ENCODE measurements around the gene IRF9.

GRCh38 chr14:24117179-24117578 lies 43.9 kb upstream of the IRF9 start:
- no peak for TF ChIP-seq CTCF (IDR thresholded peaks at IDR 0.05; ENCODE audit: poor library complexity)
- TF ChIP-seq EZH2 (IDR thresholded peaks at IDR 0.05; ENCODE audit: borderline replicate concordance), result no peak
- no peak for TF ChIP-seq EZH2phosphoT487 (IDR thresholded peaks at IDR 0.05; ENCODE audit: low read depth, severe bottlenecking, unreplicated experiment)

Measured in hepatocyte (in vitro differentiated cells).